Adipocyte (in vitro differentiated cells): ENCODE measurements around the gene STK32B.

Experiments used
- DNase-seq: peaks from one replicate; pipeline ENCODE4 v3.0.0-alpha.2; 2015; ENCODE audit warnings: low read depth
- H3K27me3 ChIP-seq: replicated peaks from 2 replicates; pipeline ENCODE4 v1.7.0; 2013; ENCODE audit warnings: mild to moderate bottlenecking, low read length, moderate library complexity; ENCODE audit not compliant: control insufficient read depth, insufficient read depth
- H3K36me3 ChIP-seq: 2 replicates; pipeline ENCODE4 v1.7.0; 2013; ENCODE audit warnings: low read length, mild to moderate bottlenecking, moderate library complexity; ENCODE audit not compliant: control insufficient read depth, insufficient read depth, severe bottlenecking
- H3K4me1 ChIP-seq: 2 replicates; pipeline ENCODE4 v1.7.0; 2013; ENCODE audit warnings: mild to moderate bottlenecking, low read length, moderate library complexity; ENCODE audit not compliant: control insufficient read depth, insufficient read depth
- H3K4me3 ChIP-seq: 2 replicates; pipeline ENCODE4 v1.7.0; 2013; ENCODE audit warnings: mild to moderate bottlenecking, low read length, moderate library complexity
- H3K9ac ChIP-seq: 2 replicates; pipeline ENCODE4 v1.7.0; 2013; ENCODE audit warnings: mild to moderate bottlenecking, low read length, moderate library complexity
- H3K9me3 ChIP-seq: 2 replicates; pipeline ENCODE4 v1.7.0; 2013; ENCODE audit warnings: mild to moderate bottlenecking, low read length, moderate library complexity; ENCODE audit not compliant: control insufficient read depth

The STK32B gene

GRCh38 chr4:5018096-5018495 is 33.2 kb upstream of the STK32B start:
- H3K4me1 ChIP-seq = peaks cover 3% of the 10 kb centered on the region
- peaks cover 2% of the 10 kb centered on the region for H3K9me3 ChIP-seq
- no peak overlapping the region for H3K4me3 ChIP-seq
- DNase-seq = peak; percentile 35
- no peak overlapping the region for H3K9ac ChIP-seq
- H3K27me3 ChIP-seq = peaks cover 17% of the 10 kb centered on the region
- no peaks in the 10 kb centered on the region for H3K36me3 ChIP-seq

- Histone ChIP-seq H3K4me3 (no peak overlapping the region), H3K9ac (no peak overlapping the region), H3K4me1 (peaks cover 3% of the 10 kb centered on the region), H3K27me3 (peaks cover 13% of the 10 kb centered on the region), H3K9me3 (peaks cover 2% of the 10 kb centered on the region), H3K36me3 (no peaks in the 10 kb centered on the region)
- no peak for DNase-seq
Observed at GRCh38 chr4:5018603-5019002, 32.7 kb upstream of the STK32B start.

DNA sequence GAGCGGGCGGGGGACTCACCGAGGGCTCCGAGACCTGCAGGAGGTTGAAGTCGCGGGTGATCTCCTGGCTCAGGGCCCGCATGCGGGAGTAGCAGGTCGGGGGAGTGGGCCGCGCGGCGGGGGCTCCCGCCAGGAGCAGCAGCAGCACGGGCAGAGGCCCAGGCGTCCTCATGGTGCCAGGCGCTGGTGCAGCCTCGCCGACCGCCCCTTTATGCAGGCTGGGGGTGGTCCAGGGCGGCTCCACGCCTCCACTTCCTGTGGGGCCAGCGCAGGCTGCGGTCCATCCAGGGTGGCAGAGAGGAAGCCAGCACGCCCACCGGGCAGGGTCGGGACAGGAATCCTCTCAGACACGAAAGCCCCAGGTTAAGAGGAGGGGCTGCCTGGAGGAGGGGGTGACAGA is 32.0 kb upstream of the STK32B start, which contains the start of gene CYTL1:
TSS of gene CYTL1 (minus strand) at position 185 of the 400 bp plus-strand sequence. CDS start at position 172, 13 bp downstream.
- Histone ChIP-seq H3K9ac (peak within 1 kb of the TSS; percentile 29), H3K4me3 (peak within 1 kb of the TSS; percentile 35), H3K9me3 (peaks cover 2% of the 10 kb centered on the region), H3K36me3 (no peaks in the 10 kb centered on the region), H3K27me3 (peaks cover 7% of the 10 kb centered on the region), H3K4me1 (peaks cover 8% of the 10 kb centered on the region)
- peak; percentile 28 for DNase-seq

GRCh38 chr4:5019796-5020195 is 31.5 kb upstream of the STK32B start:
- Histone ChIP-seq H3K9ac (no peak overlapping the region), H3K36me3 (no peaks in the 10 kb centered on the region), H3K4me3 (no peak overlapping the region), H3K4me1 (peaks cover 13% of the 10 kb centered on the region), H3K9me3 (peaks cover 2% of the 10 kb centered on the region), H3K27me3 (peaks cover 5% of the 10 kb centered on the region)
- DNase-seq = no peak

DNA sequence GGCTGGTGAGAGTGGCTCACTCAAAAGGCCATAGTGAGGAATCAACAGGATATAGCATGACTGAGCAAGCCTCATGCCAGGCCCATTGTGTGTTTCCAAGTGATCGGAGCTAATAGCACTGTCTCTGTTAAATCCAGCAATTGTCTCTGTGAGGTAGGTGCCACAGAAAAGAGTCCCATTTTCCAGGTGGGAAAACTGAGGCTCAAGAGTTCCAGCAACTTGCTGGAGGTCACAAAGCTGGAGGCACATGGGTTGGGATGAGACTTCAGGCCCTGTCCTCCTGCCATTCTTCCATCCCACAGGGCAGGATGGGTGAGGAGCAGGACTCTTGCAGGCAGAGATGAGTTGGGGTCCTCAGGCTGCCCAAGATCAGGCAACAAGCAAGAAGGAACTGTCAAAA is 30.9 kb upstream of the STK32B start:
- Histone ChIP-seq H3K27me3 (peaks cover 5% of the 10 kb centered on the region), H3K4me1 (peaks cover 18% of the 10 kb centered on the region), H3K9ac (no peak overlapping the region), H3K4me3 (no peak overlapping the region), H3K9me3 (peaks cover 2% of the 10 kb centered on the region), H3K36me3 (no peaks in the 10 kb centered on the region)
- no peak for DNase-seq

GRCh38 chr4:5021546-5021945 is 29.7 kb upstream of the STK32B start:
- Histone ChIP-seq H3K9ac (no peak overlapping the region), H3K4me3 (no peak overlapping the region), H3K9me3 (no peaks in the 10 kb centered on the region), H3K36me3 (no peaks in the 10 kb centered on the region), H3K4me1 (peaks cover 21% of the 10 kb centered on the region), H3K27me3 (peaks cover 3% of the 10 kb centered on the region)
- DNase-seq = no peak

GRCh38 chr4:5024673-5025072 is 26.6 kb upstream of the STK32B start:
- peak; percentile 79 for DNase-seq
- Histone ChIP-seq H3K9ac (no peak overlapping the region), H3K9me3 (no peaks in the 10 kb centered on the region), H3K36me3 (no peaks in the 10 kb centered on the region), H3K4me1 (peaks cover 18% of the 10 kb centered on the region), H3K27me3 (peaks cover 3% of the 10 kb centered on the region), H3K4me3 (peak overlapping the region; percentile 44)

DNA sequence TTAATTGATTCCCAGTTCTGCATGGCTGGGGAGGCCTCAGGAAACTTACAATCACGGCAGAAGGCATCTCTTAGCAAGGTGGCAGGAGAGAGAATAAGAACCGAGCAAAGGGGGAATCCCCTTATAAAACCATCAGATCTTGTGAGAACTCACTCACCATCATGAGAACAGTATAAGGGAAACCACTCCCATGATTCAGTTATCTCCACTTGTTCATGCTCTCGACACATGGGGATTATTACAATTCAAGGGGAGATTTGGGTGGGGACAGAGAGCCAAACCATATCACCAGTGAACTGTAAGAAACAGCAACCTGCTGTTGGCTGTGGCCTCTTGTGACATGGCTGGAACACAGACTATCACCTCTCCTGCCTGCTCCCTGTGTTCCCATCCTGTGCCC is 24.9 kb upstream of the STK32B start:
- H3K9ac ChIP-seq = no peak overlapping the region
- H3K9me3 ChIP-seq = no peaks in the 10 kb centered on the region
- no peak for DNase-seq
- no peak overlapping the region for H3K4me3 ChIP-seq
- peaks cover 3% of the 10 kb centered on the region for H3K27me3 ChIP-seq
- H3K4me1 ChIP-seq = peaks cover 18% of the 10 kb centered on the region
- no peaks in the 10 kb centered on the region for H3K36me3 ChIP-seq

DNA sequence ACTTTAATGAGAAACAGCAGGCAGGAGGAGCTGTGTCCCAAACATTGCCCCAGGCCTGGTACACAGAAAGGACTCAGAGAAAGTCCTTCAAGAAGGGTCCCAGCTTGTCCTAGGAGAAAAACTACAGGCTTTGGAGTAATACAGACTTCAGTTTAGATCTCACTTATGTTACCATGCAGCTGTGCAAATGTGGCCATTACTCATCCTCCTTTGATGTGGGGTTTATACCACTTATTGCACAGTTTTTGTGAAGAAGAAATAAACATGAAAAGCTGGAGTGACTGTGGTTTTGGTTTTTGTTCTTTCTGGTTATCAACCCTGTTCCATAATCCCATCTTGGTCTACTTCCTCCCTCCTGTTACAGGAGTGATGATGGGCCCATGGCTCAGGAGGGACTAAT is 23.9 kb upstream of the STK32B start:
- H3K9me3 ChIP-seq = no peaks in the 10 kb centered on the region
- peaks cover 3% of the 10 kb centered on the region for H3K27me3 ChIP-seq
- DNase-seq = peak; percentile 40
- no peaks in the 10 kb centered on the region for H3K36me3 ChIP-seq
- no peak overlapping the region for H3K9ac ChIP-seq
- no peak overlapping the region for H3K4me3 ChIP-seq
- H3K4me1 ChIP-seq = peaks cover 18% of the 10 kb centered on the region

- Histone ChIP-seq H3K9me3 (no peaks in the 10 kb centered on the region), H3K36me3 (no peaks in the 10 kb centered on the region), H3K9ac (no peak overlapping the region), H3K27me3 (peaks cover 3% of the 10 kb centered on the region), H3K4me1 (peaks cover 23% of the 10 kb centered on the region), H3K4me3 (no peak overlapping the region)
- no peak for DNase-seq
Observed at GRCh38 chr4:5028480-5028879, 22.8 kb upstream of the STK32B start.

DNA sequence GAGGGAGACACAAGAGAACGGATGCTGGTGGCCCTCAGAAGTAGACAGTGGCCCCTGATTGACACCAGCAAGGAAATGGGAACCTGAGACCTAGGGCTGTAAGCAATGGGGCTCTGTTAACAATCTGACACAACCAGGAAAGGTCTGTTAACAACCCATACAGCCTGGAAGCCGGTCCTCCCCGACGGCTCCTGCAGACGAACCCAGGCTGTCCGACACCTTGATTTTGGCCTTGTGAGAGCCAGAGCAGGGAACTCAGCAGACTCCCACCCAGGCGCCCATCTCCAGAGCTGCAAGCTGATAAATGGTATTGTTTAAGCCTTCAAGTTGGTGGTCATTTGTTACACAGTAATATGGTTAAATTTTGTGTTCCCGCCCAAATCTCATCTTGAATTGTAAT is 21.8 kb upstream of the STK32B start:
- Histone ChIP-seq H3K4me3 (no peak overlapping the region), H3K4me1 (peaks cover 24% of the 10 kb centered on the region)

DNA sequence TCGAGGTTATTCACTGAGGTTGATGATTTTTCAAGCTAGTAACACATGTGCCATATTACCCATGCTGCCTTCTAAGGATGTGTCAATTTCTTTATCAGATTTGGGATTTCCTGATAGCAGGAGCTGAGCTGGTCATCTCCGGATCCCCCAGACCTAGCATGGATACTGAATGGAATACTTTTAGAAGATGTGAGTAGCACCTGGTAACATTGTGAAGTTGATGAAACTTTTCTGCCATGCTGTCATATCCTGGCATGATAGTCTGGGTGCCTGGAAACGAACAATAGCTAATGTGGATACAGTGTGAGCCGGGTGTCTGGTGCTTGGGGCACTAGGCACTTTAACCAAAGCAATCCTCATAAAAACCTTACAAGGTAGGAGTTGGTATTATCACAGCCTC is 21.1 kb upstream of the STK32B start:
- Histone ChIP-seq H3K4me1 (peaks cover 16% of the 10 kb centered on the region), H3K36me3 (no peaks in the 10 kb centered on the region), H3K9ac (no peak overlapping the region), H3K9me3 (no peaks in the 10 kb centered on the region), H3K4me3 (no peak overlapping the region), H3K27me3 (peaks cover 3% of the 10 kb centered on the region)
- no peak for DNase-seq

More for the DNA sequence above, 21.8 kb upstream of the STK32B start:
- Histone ChIP-seq H3K27me3 (peaks cover 3% of the 10 kb centered on the region), H3K9me3 (no peaks in the 10 kb centered on the region), H3K9ac (no peak overlapping the region), H3K36me3 (no peaks in the 10 kb centered on the region)
- no peak for DNase-seq
